RWPE1 (cell line): ENCODE data around the gene RINL.

Source experiments
- CTCF ChIA-PET: fragments of 350-600 bp; sonication (Branson Sonifier 250); formaldehyde crosslinking; extraction: SDS; loops from one replicate; lab custom pipeline; 2021; lab: Yijun Ruan, JAX
- POLR2A ChIA-PET: fragments of 400-600 bp; formaldehyde crosslinking; extraction: SDS; loops from one replicate; lab custom pipeline; 2020; ENCODE audit warnings: antibody characterized with exemption; ENCODE audit not compliant: low non-redundant PET; lab: Yijun Ruan, JAX
- DNase-seq: peaks from one replicate; pipeline ENCODE4 v3.0.0; 2012; ENCODE audit warnings: low spot score
- H3K27ac ChIP-seq: fragments of 450-650 bp; 2 replicates; pipeline ENCODE4 v1.5.1; 2017
- TF ChIP-seq, protein P1 (sequence below): fragments of 450-650 bp; conservative IDR thresholded peaks from 2 replicates; pipeline ENCODE4 v1.5.1; 2017; ENCODE audit warnings: low read depth, mild to moderate bottlenecking

RINL gene

DNA sequence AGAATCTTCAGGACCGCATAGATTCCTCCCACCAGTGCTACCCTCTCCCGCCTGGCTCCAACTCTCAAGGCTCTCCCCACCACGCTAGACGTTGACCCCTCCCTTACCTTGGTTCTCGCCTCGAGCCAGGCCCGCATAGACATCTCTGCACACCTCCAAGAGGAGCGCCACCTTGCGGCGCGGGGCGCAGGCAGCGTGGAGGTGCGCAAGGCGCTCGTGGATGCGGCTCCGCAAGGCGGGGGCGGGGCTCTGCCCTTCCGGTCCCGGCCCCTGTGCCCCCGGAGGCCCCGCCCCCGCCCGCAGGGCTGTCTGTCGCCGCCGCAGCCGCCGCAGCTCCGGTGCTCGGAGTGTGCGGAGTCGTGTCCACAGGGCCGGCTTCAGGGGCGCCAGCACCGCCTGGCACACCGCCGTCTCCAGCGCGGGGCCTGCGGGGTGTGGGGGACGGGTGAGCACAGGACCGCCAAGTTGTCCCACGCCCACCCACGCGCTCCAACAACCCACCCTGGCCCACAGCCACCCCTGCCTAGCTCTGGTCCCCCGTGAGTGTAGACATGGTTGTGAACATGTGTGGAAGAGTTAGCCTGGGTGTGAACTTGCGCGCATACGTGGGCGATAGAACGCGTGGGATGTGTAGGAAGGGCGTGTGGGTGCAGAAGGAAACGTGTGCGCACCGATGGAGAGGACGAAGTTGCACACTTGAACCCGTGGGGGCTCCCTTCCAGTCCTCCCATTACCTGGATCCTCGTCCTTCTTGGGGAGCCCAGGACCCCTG, 8.1 kb downstream of the RINL start:
- DNase-seq: peak; percentile 20
- CTCF ChIA-PET: interaction anchor here (0.5 to 0.7 kb wide), 3 partner anchors 9 to 245 kb away, joined by 3 to 4 read pairs (median 4); no protein-coding TSS in a partner anchor

DNA sequence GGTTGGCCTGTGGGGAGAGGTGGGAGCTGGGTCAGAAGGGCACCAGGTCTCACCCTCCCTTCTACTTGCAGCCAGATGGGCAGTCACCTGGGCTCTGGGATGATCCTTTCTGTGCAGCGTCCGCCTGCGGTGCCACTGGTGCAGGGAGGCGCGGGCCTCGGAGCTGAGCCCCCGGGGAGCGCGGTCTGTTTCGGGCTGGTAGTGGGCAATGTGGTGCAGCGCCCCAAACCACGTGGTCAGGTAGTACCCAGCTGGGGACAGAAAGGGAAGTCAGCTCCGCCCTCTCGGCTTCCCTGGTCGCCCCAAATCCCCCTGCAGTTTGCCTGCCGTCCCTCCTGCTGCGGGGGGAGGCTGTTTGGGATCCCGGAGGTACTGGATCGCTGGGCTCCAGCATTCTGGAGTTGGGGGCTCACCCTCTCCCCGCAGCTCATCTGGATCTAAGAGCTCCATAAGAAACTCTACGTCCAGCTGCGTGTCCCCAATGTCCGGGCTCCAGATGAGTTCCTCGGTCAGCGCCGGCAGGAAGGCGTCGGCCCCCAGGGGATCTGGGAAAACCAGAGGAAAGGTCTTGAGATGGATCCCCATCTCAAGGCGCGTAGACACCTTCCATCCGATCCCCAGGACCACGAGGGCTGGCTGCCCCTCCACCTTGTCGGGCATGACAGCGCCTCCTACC, 8.8 kb downstream of the RINL start:
- peak overlapping the region; percentile 42 for H3K27ac ChIP-seq
- ChIA-PET POLR2A (interaction anchor here (0.6 kb wide), 1 partner anchor 9 kb away, joined by 4 read pairs; no protein-coding TSS in a partner anchor), CTCF (interaction anchor here (0.6 to 0.7 kb wide), 2 partner anchors 22 to 96 kb away, joined by 3 to 5 read pairs; no protein-coding TSS in a partner anchor)
- no peak for DNase-seq
- TF ChIP-seq, protein P1, sequence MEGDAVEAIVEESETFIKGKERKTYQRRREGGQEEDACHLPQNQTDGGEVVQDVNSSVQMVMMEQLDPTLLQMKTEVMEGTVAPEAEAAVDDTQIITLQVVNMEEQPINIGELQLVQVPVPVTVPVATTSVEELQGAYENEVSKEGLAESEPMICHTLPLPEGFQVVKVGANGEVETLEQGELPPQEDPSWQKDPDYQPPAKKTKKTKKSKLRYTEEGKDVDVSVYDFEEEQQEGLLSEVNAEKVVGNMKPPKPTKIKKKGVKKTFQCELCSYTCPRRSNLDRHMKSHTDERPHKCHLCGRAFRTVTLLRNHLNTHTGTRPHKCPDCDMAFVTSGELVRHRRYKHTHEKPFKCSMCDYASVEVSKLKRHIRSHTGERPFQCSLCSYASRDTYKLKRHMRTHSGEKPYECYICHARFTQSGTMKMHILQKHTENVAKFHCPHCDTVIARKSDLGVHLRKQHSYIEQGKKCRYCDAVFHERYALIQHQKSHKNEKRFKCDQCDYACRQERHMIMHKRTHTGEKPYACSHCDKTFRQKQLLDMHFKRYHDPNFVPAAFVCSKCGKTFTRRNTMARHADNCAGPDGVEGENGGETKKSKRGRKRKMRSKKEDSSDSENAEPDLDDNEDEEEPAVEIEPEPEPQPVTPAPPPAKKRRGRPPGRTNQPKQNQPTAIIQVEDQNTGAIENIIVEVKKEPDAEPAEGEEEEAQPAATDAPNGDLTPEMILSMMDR: no peak

More for the DNA sequence above, 8.1 kb downstream of the RINL start:
- TF ChIP-seq, protein P1: peak; percentile 90
- peak overlapping the region; percentile 42 for H3K27ac ChIP-seq
- POLR2A ChIA-PET: no interaction called here

DNA sequence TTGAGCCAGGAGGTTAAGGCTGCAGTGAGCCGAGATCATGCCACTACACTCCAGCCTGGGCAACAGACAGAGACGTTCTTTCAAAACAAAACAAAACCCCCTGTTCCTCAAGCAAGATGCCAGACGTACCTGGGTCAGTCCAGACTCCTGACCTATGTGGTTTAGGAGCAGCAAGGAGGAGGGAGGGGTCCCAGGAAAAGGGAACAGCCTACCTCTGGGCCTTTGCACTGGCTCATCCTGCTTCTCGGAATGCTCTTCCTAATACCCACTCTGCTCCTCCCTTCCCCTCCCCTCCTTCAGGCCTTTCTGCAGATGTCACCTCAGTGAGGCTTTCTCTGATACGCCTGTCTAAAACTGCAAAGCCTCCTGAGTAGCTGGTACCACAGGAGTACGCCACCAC, 9.5 kb downstream of the RINL start:
- TF ChIP-seq, protein P1: no peak
- no peak overlapping the region for H3K27ac ChIP-seq
- ChIA-PET POLR2A (interaction anchor here (0.6 kb wide), 1 partner anchor 10 kb away, joined by 4 read pairs; no protein-coding TSS in a partner anchor), CTCF (no interaction called here)
- no peak for DNase-seq

DNA sequence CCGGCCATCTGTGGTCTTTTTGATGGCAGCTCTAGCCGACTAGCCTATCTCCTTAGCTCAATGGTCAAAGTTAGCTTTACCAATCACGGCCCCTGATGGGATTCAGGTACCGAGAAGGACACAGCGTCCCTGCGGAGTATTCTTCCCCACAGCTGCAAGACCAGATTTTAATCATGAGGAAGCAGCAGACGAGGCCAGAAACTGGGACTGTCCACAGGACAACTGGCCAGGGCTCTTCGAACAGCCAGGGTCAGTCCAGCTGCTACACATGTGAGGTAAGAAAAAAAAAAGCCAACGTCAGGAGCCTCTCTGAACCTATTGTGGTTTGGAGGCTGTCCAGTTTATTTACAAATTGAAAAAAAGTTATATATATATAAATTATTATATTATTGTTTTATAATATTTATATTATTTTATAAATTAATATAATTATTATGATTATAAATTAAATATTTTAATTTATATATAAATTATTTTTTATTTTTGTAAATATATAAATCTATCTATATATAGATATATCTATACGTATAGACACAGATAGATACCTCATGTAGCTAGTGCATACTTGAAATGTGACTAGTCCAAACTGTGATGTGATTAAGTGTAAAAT, 10.8 kb downstream of the RINL start:
- DNase-seq: no peak
- CTCF ChIA-PET: interaction anchor here (0.6 to 0.8 kb wide), 2 partner anchors 64 to 558 kb away, joined by 3 to 9 read pairs; partner anchors contain the start of genes MRPS12 and SARS2
- TF ChIP-seq, protein P1: no peak
- H3K27ac ChIP-seq: peak overlapping the region; percentile 12; the same call in 1 of the 2 replicates
- POLR2A ChIA-PET: no interaction called here

DNA sequence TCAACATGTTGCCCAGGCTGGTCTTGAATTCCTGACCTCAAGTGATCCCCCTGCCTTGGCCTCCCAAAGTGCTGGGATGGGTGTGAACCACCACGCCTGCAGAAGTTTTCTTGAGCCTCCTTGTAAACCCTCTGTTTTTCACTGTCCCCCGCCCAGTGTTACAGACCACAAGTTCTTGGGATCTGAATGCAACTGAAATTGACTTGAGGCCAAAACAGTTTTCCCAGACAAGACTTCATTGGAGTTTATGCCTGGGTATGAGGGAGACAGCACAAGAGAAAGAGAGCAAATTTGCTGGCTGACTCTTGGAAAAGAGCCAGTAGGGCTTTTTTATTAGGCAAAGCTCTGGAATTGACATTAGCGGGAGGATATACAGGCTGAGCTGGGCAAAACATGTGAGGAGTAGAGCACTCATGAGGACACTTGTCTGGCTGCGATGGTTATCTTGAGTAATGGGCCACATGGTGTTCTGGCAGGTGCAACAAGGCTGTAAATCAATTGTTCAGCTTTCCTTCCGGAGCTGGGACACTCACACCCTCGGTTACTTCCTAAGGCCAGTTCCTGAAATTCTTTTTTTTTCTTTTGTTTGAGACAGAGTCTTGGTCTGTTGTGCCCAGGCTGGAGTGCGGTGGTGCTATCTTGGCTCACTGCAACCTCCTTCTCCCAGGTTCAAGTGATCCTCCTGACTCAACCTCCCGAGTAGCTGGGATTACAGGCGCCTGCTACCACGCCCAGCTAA, 15.6 kb downstream of the RINL start:
- no peak for DNase-seq
- TF ChIP-seq, protein P1: no peak
- H3K27ac ChIP-seq: peak overlapping the region; percentile 93
- POLR2A ChIA-PET: interaction anchor here (0.6 kb wide), 1 partner anchor 9 kb away, joined by 3 read pairs; no protein-coding TSS in a partner anchor
- CTCF ChIA-PET: interaction anchor here (0.6 to 1.4 kb wide), 3 partner anchors 16 to 26 kb away, joined by 3 to 4 read pairs (median 3); no protein-coding TSS in a partner anchor
